ENCODE results near the gene DNAH5.

DNA sequence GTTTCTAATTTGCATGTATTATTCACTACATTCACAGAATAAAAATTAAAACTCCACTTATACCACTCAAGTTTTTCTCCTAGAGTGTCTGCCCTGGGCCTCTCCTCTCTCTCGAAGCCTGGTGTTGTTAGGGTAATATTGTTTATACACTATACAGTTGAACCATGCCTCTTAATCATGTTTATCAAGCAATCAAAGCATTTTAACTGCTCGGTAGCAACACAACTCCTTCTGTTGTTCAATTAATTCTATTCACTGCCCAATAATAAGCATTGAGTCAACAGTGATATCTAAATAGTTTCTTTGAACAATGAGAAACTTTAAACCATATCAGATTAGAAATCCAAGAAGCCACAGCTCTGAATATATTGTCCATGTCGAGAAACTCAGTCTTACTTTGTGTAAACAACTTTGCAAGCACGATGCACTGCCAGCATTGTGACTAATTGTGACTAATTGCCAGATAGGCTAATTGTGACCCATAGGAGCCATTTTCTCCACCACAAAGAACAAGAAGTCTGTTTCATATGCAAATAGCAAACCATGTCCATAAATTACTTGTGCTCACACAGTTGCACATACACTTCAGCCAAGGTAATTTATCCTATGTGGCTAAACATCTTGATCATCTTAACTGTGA is at the start of gene DNAH5:
- TF ChIP-seq CEBPB (IDR thresholded peaks at IDR 0.05), result no peak
- TF ChIP-seq, protein P1, sequence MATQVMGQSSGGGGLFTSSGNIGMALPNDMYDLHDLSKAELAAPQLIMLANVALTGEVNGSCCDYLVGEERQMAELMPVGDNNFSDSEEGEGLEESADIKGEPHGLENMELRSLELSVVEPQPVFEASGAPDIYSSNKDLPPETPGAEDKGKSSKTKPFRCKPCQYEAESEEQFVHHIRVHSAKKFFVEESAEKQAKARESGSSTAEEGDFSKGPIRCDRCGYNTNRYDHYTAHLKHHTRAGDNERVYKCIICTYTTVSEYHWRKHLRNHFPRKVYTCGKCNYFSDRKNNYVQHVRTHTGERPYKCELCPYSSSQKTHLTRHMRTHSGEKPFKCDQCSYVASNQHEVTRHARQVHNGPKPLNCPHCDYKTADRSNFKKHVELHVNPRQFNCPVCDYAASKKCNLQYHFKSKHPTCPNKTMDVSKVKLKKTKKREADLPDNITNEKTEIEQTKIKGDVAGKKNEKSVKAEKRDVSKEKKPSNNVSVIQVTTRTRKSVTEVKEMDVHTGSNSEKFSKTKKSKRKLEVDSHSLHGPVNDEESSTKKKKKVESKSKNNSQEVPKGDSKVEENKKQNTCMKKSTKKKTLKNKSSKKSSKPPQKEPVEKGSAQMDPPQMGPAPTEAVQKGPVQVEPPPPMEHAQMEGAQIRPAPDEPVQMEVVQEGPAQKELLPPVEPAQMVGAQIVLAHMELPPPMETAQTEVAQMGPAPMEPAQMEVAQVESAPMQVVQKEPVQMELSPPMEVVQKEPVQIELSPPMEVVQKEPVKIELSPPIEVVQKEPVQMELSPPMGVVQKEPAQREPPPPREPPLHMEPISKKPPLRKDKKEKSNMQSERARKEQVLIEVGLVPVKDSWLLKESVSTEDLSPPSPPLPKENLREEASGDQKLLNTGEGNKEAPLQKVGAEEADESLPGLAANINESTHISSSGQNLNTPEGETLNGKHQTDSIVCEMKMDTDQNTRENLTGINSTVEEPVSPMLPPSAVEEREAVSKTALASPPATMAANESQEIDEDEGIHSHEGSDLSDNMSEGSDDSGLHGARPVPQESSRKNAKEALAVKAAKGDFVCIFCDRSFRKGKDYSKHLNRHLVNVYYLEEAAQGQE (IDR thresholded peaks at IDR 0.05; ENCODE audit: low read depth), result no peak
- no peak for TF ChIP-seq RAD21 (IDR thresholded peaks at IDR 0.05; ENCODE audit: low read depth)
- TF ChIP-seq YY1 (IDR thresholded peaks at IDR 0.05; ENCODE audit: low read depth), result no peak
- TF ChIP-seq CREB1 (IDR thresholded peaks at IDR 0.05; ENCODE audit: low read depth), result no peak
- TF ChIP-seq, protein P2, sequence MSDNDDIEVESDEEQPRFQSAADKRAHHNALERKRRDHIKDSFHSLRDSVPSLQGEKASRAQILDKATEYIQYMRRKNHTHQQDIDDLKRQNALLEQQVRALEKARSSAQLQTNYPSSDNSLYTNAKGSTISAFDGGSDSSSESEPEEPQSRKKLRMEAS (IDR thresholded peaks at IDR 0.05), result no peak

Measured in Ishikawa (cell line).